GM12801 (cell line): ENCODE data around the gene ACTG2.

ENCODE experiments used
- CTCF ChIP-seq: IDR thresholded peaks from one replicate; pipeline ENCODE4 v1.5.1; 2011; ENCODE audit warnings: control low read depth; ENCODE audit not compliant: insufficient read length; ENCODE audit errors: extremely low read depth

ACTG2 gene

GRCh38 chr2:73926493-73927327 is 33.9 kb downstream of the ACTG2 start, which contains the start of gene DGUOK:
TSS of gene DGUOK (plus strand) at chr2:73926880. CDS start at chr2:73926911, 31 bp downstream.
- TF ChIP-seq CTCF = no peak

- no peak for TF ChIP-seq CTCF
Measured at GRCh38 chr2:73927344-73927743, 34.5 kb downstream of the ACTG2 start.

GRCh38 chr2:73928963-73929347 is 36.1 kb downstream of the ACTG2 start:
- no peak for TF ChIP-seq CTCF

- TF ChIP-seq CTCF = no peak
Measured at GRCh38 chr2:73930386-73930785, 37.6 kb downstream of the ACTG2 start.

GRCh38 chr2:73931531-73932500 is 39.0 kb downstream of the ACTG2 start:
- TF ChIP-seq CTCF = no peak

GRCh38 chr2:73933194-73933593 is 40.4 kb downstream of the ACTG2 start:
- TF ChIP-seq CTCF = no peak

- TF ChIP-seq CTCF = no peak
Measured at GRCh38 chr2:73935641-73936040, 42.8 kb downstream of the ACTG2 start.
